ENCODE data around the gene HSPA4. TPM values are rescaled to one million over a fixed set of nuclear protein-coding genes. Genes with fewer than 3 reads are reported as not detected.
A peak's percentile ranks its signal among the peaks of the same experiment; 100 is the strongest.

The HSPA4 gene
- total and polyA plus RNA-seq, 4 donors, result 22.1 to 39.7 (median 31.9) TPM

DNA sequence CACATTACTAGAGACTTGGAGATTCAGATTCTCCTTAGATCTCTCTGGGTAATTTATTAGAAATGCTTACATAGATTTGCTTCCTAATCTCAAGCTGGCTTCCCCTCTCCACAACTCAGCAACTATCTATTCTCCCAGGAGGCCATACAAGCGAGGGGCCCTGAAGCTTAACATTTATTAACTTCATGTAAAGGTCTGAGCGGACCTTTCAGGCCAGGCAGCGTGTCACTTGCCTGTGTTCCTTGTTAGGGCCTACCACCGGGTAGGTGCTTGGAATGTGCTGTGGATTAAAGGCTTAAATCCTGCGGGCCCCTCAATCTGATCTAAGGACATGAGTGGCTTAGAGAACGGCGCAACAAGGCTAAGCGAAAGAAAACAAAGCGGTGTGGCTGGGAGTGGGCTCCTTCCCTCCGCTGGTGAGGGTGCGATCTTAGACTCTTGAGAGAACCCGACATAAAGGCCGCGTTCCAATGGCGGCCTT lies 712 bp upstream of the HSPA4 start (continued):
- TF ChIP-seq, protein P1, sequence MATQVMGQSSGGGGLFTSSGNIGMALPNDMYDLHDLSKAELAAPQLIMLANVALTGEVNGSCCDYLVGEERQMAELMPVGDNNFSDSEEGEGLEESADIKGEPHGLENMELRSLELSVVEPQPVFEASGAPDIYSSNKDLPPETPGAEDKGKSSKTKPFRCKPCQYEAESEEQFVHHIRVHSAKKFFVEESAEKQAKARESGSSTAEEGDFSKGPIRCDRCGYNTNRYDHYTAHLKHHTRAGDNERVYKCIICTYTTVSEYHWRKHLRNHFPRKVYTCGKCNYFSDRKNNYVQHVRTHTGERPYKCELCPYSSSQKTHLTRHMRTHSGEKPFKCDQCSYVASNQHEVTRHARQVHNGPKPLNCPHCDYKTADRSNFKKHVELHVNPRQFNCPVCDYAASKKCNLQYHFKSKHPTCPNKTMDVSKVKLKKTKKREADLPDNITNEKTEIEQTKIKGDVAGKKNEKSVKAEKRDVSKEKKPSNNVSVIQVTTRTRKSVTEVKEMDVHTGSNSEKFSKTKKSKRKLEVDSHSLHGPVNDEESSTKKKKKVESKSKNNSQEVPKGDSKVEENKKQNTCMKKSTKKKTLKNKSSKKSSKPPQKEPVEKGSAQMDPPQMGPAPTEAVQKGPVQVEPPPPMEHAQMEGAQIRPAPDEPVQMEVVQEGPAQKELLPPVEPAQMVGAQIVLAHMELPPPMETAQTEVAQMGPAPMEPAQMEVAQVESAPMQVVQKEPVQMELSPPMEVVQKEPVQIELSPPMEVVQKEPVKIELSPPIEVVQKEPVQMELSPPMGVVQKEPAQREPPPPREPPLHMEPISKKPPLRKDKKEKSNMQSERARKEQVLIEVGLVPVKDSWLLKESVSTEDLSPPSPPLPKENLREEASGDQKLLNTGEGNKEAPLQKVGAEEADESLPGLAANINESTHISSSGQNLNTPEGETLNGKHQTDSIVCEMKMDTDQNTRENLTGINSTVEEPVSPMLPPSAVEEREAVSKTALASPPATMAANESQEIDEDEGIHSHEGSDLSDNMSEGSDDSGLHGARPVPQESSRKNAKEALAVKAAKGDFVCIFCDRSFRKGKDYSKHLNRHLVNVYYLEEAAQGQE (IDR thresholded peaks at IDR 0.05), result no peak
- TF ChIP-seq EGR1 (IDR thresholded peaks at IDR 0.05; ENCODE audit: low read depth in 2 of 2) (no peak), YY1 (IDR thresholded peaks at IDR 0.05) (no peak)

GRCh38 chr5:133052317-133053175 lies 733 bp downstream of the HSPA4 start:
- no peaks in the 10 kb centered on the region for H3K9me3 ChIP-seq (ENCODE audit: control insufficient read depth in 4 of 4, low read length in 3 of 4)
- TF ChIP-seq, protein P2, sequence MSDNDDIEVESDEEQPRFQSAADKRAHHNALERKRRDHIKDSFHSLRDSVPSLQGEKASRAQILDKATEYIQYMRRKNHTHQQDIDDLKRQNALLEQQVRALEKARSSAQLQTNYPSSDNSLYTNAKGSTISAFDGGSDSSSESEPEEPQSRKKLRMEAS (IDR thresholded peaks at IDR 0.05), result peak; percentile 32
- TF ChIP-seq FOXA2 (IDR thresholded peaks at IDR 0.05) (no peak), GABPA (IDR thresholded peaks at IDR 0.05 in 1 of 2, conservative IDR thresholded peaks at IDR 0.05 in 1 of 2) (peak in 1 of 2 donors; percentile 49), RAD21 (IDR thresholded peaks at IDR 0.05) (peak in 1 of 2 donors; percentile 31), RXRA (IDR thresholded peaks at IDR 0.05) (peak in 1 of 2 donors; percentile 7)
- TF ChIP-seq, protein P3, sequence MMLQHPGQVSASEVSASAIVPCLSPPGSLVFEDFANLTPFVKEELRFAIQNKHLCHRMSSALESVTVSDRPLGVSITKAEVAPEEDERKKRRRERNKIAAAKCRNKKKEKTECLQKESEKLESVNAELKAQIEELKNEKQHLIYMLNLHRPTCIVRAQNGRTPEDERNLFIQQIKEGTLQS (IDR thresholded peaks at IDR 0.05), result no peak
- H3K36me3 ChIP-seq (ENCODE audit: control insufficient read depth in 4 of 4, insufficient read depth in 3 of 4, low read depth in 1 of 4, low read length in 3 of 4), result no peaks in the 10 kb centered on the region
- H3K27me3 ChIP-seq (ENCODE audit: control insufficient read depth in 4 of 4, insufficient read depth in 4 of 4, low read length in 3 of 4), result no peaks in the 10 kb centered on the region
- peaks cover 6 to 29% (median 23%) of the 10 kb centered on the region in 4 donors for H3K4me1 ChIP-seq (ENCODE audit: control insufficient read depth in 4 of 4, insufficient read depth in 4 of 4, low read length in 3 of 4)
- 1% methylated on average over 59 of the region's 59 CpGs for WGBS
- peak overlapping the region; percentile 99 to 100 for H3K27ac ChIP-seq (ENCODE audit: low read depth in 1 of 2, low read length in 2 of 2)
- peak overlapping the region; percentile 86 to 100 for H3K9ac ChIP-seq (ENCODE audit: low read depth in 1 of 2, low read length in 2 of 2)
- H3K4me3 ChIP-seq (ENCODE audit: low read depth in 1 of 3, low read length in 3 of 3), result peak overlapping the region; percentile 70 to 98 (median 74)
- DNase-seq (ENCODE audit: low spot score), result peak; percentile 77

- H3K4me1 ChIP-seq (ENCODE audit: control insufficient read depth in 4 of 4, insufficient read depth in 4 of 4, low read length in 3 of 4), result peaks cover 6 to 29% (median 23%) of the 10 kb centered on the region in 4 donors
- no peaks in the 10 kb centered on the region for H3K27me3 ChIP-seq (ENCODE audit: control insufficient read depth in 4 of 4, insufficient read depth in 4 of 4, low read length in 3 of 4)
- H3K9me3 ChIP-seq (ENCODE audit: control insufficient read depth in 4 of 4, low read length in 3 of 4), result no peaks in the 10 kb centered on the region
- TF ChIP-seq JUND (IDR thresholded peaks at IDR 0.05) (no peak), FOXA2 (IDR thresholded peaks at IDR 0.05) (no peak), YY1 (IDR thresholded peaks at IDR 0.05) (no peak), GABPA (IDR thresholded peaks at IDR 0.05 in 1 of 2, conservative IDR thresholded peaks at IDR 0.05 in 1 of 2) (no peak), SP1 (IDR thresholded peaks at IDR 0.05) (no peak), HNF4A (conservative IDR thresholded peaks at IDR 0.05) (no peak), HNF4G (IDR thresholded peaks at IDR 0.05) (no peak), RAD21 (IDR thresholded peaks at IDR 0.05) (no peak), TAF1 (conservative IDR thresholded peaks at IDR 0.05) (no peak), FOXA1 (IDR thresholded peaks at IDR 0.05) (no peak), EGR1 (IDR thresholded peaks at IDR 0.05; ENCODE audit: low read depth in 2 of 2) (no peak)
- TF ChIP-seq, protein P3 (IDR thresholded peaks at IDR 0.05), result no peak
- TF ChIP-seq, protein P4, sequence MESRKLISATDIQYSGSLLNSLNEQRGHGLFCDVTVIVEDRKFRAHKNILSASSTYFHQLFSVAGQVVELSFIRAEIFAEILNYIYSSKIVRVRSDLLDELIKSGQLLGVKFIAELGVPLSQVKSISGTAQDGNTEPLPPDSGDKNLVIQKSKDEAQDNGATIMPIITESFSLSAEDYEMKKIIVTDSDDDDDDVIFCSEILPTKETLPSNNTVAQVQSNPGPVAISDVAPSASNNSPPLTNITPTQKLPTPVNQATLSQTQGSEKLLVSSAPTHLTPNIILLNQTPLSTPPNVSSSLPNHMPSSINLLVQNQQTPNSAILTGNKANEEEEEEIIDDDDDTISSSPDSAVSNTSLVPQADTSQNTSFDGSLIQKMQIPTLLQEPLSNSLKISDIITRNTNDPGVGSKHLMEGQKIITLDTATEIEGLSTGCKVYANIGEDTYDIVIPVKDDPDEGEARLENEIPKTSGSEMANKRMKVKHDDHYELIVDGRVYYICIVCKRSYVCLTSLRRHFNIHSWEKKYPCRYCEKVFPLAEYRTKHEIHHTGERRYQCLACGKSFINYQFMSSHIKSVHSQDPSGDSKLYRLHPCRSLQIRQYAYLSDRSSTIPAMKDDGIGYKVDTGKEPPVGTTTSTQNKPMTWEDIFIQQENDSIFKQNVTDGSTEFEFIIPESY (IDR thresholded peaks at IDR 0.05), result no peak
- TF ChIP-seq, protein P1 (IDR thresholded peaks at IDR 0.05), result no peak
- TF ChIP-seq, protein P2 (IDR thresholded peaks at IDR 0.05), result no peak
- DNase-seq (ENCODE audit: low spot score), result no peak
- H3K4me3 ChIP-seq (ENCODE audit: low read depth in 1 of 3, low read length in 3 of 3), result peak overlapping the region in 1 of 3 donors; percentile 74
- no peaks in the 10 kb centered on the region for H3K36me3 ChIP-seq (ENCODE audit: control insufficient read depth in 4 of 4, insufficient read depth in 3 of 4, low read depth in 1 of 4, low read length in 3 of 4)
- WGBS, result 93% methylated on average over 15 of the region's 15 CpGs
- H3K9ac ChIP-seq (ENCODE audit: low read depth in 1 of 2, low read length in 2 of 2), result no peak overlapping the region
- H3K27ac ChIP-seq (ENCODE audit: low read depth in 1 of 2, low read length in 2 of 2), result no peak overlapping the region
Observed at GRCh38 chr5:133053448-133053847, 1.6 kb downstream of the HSPA4 start.

Measured in liver (tissue), 9 donors.